GM21825 (cell line): ENCODE data around the gene PGR.

Experiments used
- ATAC-seq: cut with Tn5 transposase; IDR thresholded peaks from one replicate; pipeline ENCODE4 v1.9.1; 2021; ENCODE audit warnings: mild to moderate bottlenecking, moderate library complexity; ENCODE audit not compliant: unreplicated experiment

PGR gene

GRCh38 chr11:101083335-101083734 is 46.3 kb downstream of the PGR start:
- no peak for ATAC-seq

- no peak for ATAC-seq
Measured at GRCh38 chr11:101082813-101083212, 46.8 kb downstream of the PGR start.

GRCh38 chr11:101063706-101064105 is 65.9 kb downstream of the PGR start:
- ATAC-seq: no peak

- no peak for ATAC-seq
Measured at GRCh38 chr11:101061606-101062005, 68.0 kb downstream of the PGR start.

GRCh38 chr11:101059331-101059730 is 70.3 kb downstream of the PGR start:
- ATAC-seq: no peak

GRCh38 chr11:101053492-101053891 is 76.1 kb downstream of the PGR start:
- no peak for ATAC-seq

GRCh38 chr11:101051677-101052076 is 77.9 kb downstream of the PGR start:
- ATAC-seq: no peak

- ATAC-seq: no peak
Measured at GRCh38 chr11:101049813-101050212, 79.8 kb downstream of the PGR start.

GRCh38 chr11:101049123-101049522 is 80.5 kb downstream of the PGR start:
- ATAC-seq: no peak

GRCh38 chr11:101048479-101048878 is 81.1 kb downstream of the PGR start:
- no peak for ATAC-seq

- ATAC-seq: no peak
Measured at GRCh38 chr11:101046947-101047346, 82.7 kb downstream of the PGR start.

GRCh38 chr11:101045415-101045814 is 84.2 kb downstream of the PGR start:
- ATAC-seq: no peak

- ATAC-seq: no peak
Measured at GRCh38 chr11:101043940-101044339, 85.7 kb downstream of the PGR start.

- no peak for ATAC-seq
Measured at GRCh38 chr11:101035872-101036271, 93.7 kb downstream of the PGR start.

GRCh38 chr11:101034076-101034475 is 95.5 kb downstream of the PGR start:
- no peak for ATAC-seq

GRCh38 chr11:101032991-101033390 is 96.6 kb downstream of the PGR start:
- no peak for ATAC-seq

GRCh38 chr11:101031713-101032112 is 97.9 kb downstream of the PGR start:
- ATAC-seq: no peak

GRCh38 chr11:101030692-101031091 is 98.9 kb downstream of the PGR start:
- no peak for ATAC-seq

GRCh38 chr11:101030015-101030414 is 99.6 kb downstream of the PGR start:
- no peak for ATAC-seq

GRCh38 chr11:101028644-101029043 is 101.0 kb downstream of the PGR start:
- no peak for ATAC-seq

GRCh38 chr11:101022256-101022655 is 107.4 kb downstream of the PGR start:
- ATAC-seq: no peak

GRCh38 chr11:101019870-101020269 is 109.7 kb downstream of the PGR start:
- no peak for ATAC-seq

- no peak for ATAC-seq
Measured at GRCh38 chr11:101014600-101015285, 114.9 kb downstream of the PGR start.
